ENCODE measurements around the gene WDR11. TPM values are rescaled to one million over a fixed set of nuclear protein-coding genes. Genes with fewer than 3 reads are reported as not detected.

The WDR11 gene, protein sequence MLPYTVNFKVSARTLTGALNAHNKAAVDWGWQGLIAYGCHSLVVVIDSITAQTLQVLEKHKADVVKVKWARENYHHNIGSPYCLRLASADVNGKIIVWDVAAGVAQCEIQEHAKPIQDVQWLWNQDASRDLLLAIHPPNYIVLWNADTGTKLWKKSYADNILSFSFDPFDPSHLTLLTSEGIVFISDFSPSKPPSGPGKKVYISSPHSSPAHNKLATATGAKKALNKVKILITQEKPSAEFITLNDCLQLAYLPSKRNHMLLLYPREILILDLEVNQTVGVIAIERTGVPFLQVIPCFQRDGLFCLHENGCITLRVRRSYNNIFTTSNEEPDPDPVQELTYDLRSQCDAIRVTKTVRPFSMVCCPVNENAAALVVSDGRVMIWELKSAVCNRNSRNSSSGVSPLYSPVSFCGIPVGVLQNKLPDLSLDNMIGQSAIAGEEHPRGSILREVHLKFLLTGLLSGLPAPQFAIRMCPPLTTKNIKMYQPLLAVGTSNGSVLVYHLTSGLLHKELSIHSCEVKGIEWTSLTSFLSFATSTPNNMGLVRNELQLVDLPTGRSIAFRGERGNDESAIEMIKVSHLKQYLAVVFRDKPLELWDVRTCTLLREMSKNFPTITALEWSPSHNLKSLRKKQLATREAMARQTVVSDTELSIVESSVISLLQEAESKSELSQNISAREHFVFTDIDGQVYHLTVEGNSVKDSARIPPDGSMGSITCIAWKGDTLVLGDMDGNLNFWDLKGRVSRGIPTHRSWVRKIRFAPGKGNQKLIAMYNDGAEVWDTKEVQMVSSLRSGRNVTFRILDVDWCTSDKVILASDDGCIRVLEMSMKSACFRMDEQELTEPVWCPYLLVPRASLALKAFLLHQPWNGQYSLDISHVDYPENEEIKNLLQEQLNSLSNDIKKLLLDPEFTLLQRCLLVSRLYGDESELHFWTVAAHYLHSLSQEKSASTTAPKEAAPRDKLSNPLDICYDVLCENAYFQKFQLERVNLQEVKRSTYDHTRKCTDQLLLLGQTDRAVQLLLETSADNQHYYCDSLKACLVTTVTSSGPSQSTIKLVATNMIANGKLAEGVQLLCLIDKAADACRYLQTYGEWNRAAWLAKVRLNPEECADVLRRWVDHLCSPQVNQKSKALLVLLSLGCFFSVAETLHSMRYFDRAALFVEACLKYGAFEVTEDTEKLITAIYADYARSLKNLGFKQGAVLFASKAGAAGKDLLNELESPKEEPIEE
- total RNA-seq = 81.7 and 86.1 TPM in 2 replicates

DNA sequence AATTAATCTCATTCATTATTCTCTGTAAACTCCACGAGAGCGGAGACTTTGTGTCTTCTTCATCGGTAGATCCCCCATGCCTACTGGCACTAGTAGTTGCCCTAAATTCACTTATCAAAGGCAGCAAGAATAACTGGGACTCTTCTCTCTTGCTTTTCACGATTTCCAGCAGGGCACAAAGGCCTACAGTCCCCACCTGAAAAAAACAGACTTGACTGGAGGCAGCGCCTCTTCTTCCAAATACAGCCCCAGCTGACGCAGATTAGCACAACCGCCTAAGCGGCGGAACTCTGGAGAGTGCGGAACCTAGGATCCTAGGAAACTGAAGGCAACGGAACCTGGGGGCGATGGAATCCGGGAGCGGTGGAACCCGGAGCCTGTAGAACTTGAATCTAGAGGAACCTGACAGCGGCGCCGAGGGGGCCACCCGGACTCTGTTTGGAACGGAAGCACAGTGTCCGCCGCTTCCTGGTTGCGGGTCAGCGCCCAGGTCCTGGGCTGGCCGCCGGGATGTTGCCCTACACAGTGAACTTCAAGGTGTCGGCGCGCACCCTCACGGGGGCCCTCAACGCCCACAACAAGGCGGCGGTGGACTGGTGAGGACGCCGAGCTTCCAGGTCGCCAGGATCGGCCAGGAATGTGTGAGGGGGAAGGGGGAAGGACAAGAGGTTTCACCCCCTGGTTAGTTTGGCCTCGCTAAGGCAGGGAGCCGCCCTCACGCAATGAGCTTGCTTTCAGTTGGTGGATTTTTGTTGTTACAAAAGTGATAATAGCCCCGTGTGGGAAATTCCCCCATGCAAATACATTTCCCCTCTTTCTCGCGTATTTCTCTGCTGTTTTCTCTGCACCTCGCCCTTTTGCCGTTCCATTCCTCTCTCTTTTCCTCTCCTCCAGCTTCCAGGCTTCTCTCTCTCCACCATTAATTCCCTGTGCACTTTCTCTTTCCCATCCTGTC is at the start of gene WDR11:
WDR11 (plus strand) TSS at position 452 of the 955 bp plus-strand sequence; CDS start at position 511, 59 bp downstream.

All from smooth muscle cell of trachea (primary cell).